ENCODE results near the gene IRF9. TPM values are rescaled to one million over a fixed set of nuclear protein-coding genes. Genes with fewer than 3 reads are reported as not detected.

IRF9 gene
- total and polyA plus RNA-seq, 2 of the 13 experiments (the other 11 are each of a cell fraction or from before 2014, with no cell fraction given), result 14.9 to 49.7 TPM

DNA sequence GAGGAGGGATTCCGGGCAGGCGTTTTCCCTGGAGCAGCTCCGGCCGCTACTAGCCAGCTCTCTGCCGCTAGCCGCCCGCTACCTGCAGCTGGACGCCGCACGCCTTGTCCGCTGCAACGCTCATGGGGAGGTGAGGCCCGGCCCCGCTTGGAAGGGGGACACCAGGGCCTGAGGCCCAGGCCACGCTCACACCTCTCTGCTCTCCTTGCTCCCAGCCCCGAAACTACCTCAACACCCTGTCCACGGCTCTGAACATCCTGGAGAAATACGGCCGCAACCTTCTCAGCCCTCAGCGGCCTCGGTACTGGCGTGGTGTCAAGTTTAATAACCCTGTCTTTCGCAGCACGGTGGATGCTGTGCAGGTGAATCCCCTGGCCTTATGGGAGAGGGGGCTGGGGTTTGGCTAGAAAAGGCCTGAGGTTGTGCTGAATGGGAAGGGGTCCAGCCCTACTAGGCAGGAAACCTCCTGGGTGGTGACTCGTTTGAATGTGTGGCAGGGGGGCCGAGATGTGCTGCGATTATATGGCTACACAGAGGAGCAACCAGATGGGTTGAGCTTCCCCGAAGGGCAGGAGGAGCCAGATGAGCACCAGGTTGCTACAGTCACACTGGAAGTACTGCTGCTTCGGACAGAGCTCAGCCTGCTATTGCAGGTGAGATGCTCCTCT, 13.2 kb upstream of the IRF9 start (continued):
- TF ChIP-seq SP140L (CRISPR knock-in tag; IDR thresholded peaks at IDR 0.05; ENCODE audit: borderline replicate concordance) (no peak), JUND (CRISPR knock-in tag; IDR thresholded peaks at IDR 0.05) (no peak), ZNF557 (CRISPR knock-in tag; IDR thresholded peaks at IDR 0.05) (no peak), BORCS8-MEF2B (CRISPR knock-in tag; IDR thresholded peaks at IDR 0.05) (no peak; the same call in 1 of the 2 replicates), ZZZ3 (CRISPR knock-in tag; IDR thresholded peaks at IDR 0.05; ENCODE audit: borderline replicate concordance) (no peak; the same call in 1 of the 2 replicates), ZNF543 (CRISPR knock-in tag; IDR thresholded peaks at IDR 0.05) (no peak), BRD4 (CRISPR knock-in tag; IDR thresholded peaks at IDR 0.05) (no peak; the same call in 1 of the 2 replicates), SAP130 (CRISPR knock-in tag; IDR thresholded peaks at IDR 0.05; ENCODE audit: low read depth) (no peak), MED8 (CRISPR knock-in tag; IDR thresholded peaks at IDR 0.05; ENCODE audit: insufficient replicate concordance) (peak; percentile 84), ZNF101 (CRISPR knock-in tag; IDR thresholded peaks at IDR 0.05; ENCODE audit: borderline replicate concordance, low read depth) (peak; percentile 89; the same call in 1 of the 2 replicates), ZNF501 (CRISPR knock-in tag; IDR thresholded peaks at IDR 0.05) (no peak), ZNF563 (CRISPR knock-in tag; IDR thresholded peaks at IDR 0.05) (no peak), ZNF441 (CRISPR knock-in tag; IDR thresholded peaks at IDR 0.05; ENCODE audit: borderline replicate concordance) (no peak), ZNF180 (CRISPR knock-in tag; IDR thresholded peaks at IDR 0.05; ENCODE audit: borderline replicate concordance, low read depth) (no peak)
- TF ChIP-seq, protein P1, sequence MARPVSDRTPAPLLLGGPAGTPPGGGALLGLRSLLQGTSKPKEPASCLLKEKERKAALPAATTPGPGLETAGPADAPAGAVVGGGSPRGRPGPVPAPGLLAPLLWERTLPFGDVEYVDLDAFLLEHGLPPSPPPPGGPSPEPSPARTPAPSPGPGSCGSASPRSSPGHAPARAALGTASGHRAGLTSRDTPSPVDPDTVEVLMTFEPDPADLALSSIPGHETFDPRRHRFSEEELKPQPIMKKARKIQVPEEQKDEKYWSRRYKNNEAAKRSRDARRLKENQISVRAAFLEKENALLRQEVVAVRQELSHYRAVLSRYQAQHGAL (CRISPR knock-in tag; IDR thresholded peaks at IDR 0.05; ENCODE audit: not compliant biosample characterization), result peak; percentile 94
- TF ChIP-seq, protein P2, sequence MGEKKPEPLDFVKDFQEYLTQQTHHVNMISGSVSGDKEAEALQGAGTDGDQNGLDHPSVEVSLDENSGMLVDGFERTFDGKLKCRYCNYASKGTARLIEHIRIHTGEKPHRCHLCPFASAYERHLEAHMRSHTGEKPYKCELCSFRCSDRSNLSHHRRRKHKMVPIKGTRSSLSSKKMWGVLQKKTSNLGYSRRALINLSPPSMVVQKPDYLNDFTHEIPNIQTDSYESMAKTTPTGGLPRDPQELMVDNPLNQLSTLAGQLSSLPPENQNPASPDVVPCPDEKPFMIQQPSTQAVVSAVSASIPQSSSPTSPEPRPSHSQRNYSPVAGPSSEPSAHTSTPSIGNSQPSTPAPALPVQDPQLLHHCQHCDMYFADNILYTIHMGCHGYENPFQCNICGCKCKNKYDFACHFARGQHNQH (CRISPR knock-in tag; IDR thresholded peaks at IDR 0.05), result no peak
- TF ChIP-seq, protein P3, sequence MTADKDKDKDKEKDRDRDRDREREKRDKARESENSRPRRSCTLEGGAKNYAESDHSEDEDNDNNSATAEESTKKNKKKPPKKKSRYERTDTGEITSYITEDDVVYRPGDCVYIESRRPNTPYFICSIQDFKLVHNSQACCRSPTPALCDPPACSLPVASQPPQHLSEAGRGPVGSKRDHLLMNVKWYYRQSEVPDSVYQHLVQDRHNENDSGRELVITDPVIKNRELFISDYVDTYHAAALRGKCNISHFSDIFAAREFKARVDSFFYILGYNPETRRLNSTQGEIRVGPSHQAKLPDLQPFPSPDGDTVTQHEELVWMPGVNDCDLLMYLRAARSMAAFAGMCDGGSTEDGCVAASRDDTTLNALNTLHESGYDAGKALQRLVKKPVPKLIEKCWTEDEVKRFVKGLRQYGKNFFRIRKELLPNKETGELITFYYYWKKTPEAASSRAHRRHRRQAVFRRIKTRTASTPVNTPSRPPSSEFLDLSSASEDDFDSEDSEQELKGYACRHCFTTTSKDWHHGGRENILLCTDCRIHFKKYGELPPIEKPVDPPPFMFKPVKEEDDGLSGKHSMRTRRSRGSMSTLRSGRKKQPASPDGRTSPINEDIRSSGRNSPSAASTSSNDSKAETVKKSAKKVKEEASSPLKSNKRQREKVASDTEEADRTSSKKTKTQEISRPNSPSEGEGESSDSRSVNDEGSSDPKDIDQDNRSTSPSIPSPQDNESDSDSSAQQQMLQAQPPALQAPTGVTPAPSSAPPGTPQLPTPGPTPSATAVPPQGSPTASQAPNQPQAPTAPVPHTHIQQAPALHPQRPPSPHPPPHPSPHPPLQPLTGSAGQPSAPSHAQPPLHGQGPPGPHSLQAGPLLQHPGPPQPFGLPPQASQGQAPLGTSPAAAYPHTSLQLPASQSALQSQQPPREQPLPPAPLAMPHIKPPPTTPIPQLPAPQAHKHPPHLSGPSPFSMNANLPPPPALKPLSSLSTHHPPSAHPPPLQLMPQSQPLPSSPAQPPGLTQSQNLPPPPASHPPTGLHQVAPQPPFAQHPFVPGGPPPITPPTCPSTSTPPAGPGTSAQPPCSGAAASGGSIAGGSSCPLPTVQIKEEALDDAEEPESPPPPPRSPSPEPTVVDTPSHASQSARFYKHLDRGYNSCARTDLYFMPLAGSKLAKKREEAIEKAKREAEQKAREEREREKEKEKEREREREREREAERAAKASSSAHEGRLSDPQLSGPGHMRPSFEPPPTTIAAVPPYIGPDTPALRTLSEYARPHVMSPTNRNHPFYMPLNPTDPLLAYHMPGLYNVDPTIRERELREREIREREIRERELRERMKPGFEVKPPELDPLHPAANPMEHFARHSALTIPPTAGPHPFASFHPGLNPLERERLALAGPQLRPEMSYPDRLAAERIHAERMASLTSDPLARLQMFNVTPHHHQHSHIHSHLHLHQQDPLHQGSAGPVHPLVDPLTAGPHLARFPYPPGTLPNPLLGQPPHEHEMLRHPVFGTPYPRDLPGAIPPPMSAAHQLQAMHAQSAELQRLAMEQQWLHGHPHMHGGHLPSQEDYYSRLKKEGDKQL (CRISPR knock-in tag; IDR thresholded peaks at IDR 0.05; ENCODE audit: low read depth), result no peak
- TF ChIP-seq, protein P4, sequence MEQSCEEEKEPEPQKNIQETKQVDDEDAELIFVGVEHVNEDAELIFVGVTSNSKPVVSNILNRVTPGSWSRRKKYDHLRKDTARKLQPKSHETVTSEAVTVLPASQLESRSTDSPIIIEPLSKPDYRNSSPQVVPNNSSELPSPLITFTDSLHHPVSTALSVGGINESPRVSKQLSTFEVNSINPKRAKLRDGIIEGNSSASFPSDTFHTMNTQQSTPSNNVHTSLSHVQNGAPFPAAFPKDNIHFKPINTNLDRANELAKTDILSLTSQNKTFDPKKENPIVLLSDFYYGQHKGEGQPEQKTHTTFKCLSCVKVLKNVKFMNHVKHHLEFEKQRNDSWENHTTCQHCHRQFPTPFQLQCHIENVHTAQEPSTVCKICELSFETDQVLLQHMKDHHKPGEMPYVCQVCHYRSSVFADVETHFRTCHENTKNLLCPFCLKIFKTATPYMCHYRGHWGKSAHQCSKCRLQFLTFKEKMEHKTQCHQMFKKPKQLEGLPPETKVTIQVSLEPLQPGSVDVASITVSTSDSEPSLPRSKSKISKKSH (CRISPR knock-in tag; IDR thresholded peaks at IDR 0.05; ENCODE audit: borderline replicate concordance), result no peak
- TF ChIP-seq, protein P5, sequence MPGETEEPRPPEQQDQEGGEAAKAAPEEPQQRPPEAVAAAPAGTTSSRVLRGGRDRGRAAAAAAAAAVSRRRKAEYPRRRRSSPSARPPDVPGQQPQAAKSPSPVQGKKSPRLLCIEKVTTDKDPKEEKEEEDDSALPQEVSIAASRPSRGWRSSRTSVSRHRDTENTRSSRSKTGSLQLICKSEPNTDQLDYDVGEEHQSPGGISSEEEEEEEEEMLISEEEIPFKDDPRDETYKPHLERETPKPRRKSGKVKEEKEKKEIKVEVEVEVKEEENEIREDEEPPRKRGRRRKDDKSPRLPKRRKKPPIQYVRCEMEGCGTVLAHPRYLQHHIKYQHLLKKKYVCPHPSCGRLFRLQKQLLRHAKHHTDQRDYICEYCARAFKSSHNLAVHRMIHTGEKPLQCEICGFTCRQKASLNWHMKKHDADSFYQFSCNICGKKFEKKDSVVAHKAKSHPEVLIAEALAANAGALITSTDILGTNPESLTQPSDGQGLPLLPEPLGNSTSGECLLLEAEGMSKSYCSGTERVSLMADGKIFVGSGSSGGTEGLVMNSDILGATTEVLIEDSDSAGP (CRISPR knock-in tag; IDR thresholded peaks at IDR 0.05; ENCODE audit: borderline replicate concordance), result no peak

Data from HepG2 (cell line).